ENCODE measurements around the gene CDK19. TPM values are rescaled to one million over a fixed set of nuclear protein-coding genes. Genes with fewer than 3 reads are reported as not detected.
"Not testable (repeated sequence)": the region's sequence is repeated elsewhere in the genome, so short reads cannot be mapped to it uniquely, and the experiment has no call there.

Gene CDK19
- total RNA-seq, 1 donor from 2014 or later = 11.0 TPM

- no peak overlapping the region for H3K27ac ChIP-seq (ENCODE audit: low read depth, low read length)
- no peak overlapping the region for H3K4me3 ChIP-seq (ENCODE audit: low read length in 3 of 3)
- no peaks in the 10 kb centered on the region for H3K27me3 ChIP-seq (ENCODE audit: control insufficient read depth in 3 of 3, insufficient read depth in 3 of 3, low read length in 3 of 3)
- H3K4me1 ChIP-seq (ENCODE audit: control insufficient read depth in 3 of 3, insufficient read depth in 3 of 3, low read length in 3 of 3) = no peaks in the 10 kb centered on the region
- no peak overlapping the region for H3K9ac ChIP-seq (ENCODE audit: low read depth in 1 of 3, low read length in 3 of 3)
- H3K36me3 ChIP-seq (ENCODE audit: control insufficient read depth in 3 of 3, insufficient read depth in 3 of 3, low read length in 3 of 3) = no peaks in the 10 kb centered on the region
- no peaks in the 10 kb centered on the region for H3K9me3 ChIP-seq (ENCODE audit: control insufficient read depth in 3 of 3, low read length in 3 of 3)
These were observed 47.2 kb downstream of the CDK19 start for GRCh38 chr6:110768057-110768456.

DNA sequence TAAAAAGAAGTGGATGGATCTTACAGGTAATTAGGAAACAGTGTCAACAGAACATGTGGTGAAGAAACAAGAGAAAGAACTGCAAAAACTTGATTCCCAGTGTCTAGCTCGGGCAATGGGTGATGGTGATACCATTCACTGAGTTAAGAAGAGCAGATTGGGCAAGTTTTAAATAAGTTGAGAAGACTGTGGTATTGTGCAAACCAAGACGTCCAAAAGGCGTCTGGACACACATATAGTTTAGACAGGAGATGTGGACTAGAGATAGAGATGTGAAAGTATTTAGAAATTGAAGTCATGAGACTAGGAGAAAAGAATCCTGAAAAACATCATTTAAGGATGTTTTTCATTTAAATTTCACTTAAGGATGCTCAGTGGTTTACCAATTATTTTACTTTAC, 53.9 kb downstream of the CDK19 start:
- H3K9me3 ChIP-seq (ENCODE audit: control insufficient read depth in 3 of 3, low read length in 3 of 3) = no peaks in the 10 kb centered on the region
- no peaks in the 10 kb centered on the region for H3K27me3 ChIP-seq (ENCODE audit: control insufficient read depth in 3 of 3, insufficient read depth in 3 of 3, low read length in 3 of 3)
- H3K9ac ChIP-seq (ENCODE audit: low read depth in 1 of 3, low read length in 3 of 3) = no peak overlapping the region
- no peak overlapping the region for H3K4me3 ChIP-seq (ENCODE audit: low read length in 3 of 3)
- H3K27ac ChIP-seq (ENCODE audit: low read depth, low read length) = no peak overlapping the region
- H3K4me1 ChIP-seq (ENCODE audit: control insufficient read depth in 3 of 3, insufficient read depth in 3 of 3, low read length in 3 of 3) = no peaks in the 10 kb centered on the region
- H3K36me3 ChIP-seq (ENCODE audit: control insufficient read depth in 3 of 3, insufficient read depth in 3 of 3, low read length in 3 of 3) = no peaks in the 10 kb centered on the region

DNA sequence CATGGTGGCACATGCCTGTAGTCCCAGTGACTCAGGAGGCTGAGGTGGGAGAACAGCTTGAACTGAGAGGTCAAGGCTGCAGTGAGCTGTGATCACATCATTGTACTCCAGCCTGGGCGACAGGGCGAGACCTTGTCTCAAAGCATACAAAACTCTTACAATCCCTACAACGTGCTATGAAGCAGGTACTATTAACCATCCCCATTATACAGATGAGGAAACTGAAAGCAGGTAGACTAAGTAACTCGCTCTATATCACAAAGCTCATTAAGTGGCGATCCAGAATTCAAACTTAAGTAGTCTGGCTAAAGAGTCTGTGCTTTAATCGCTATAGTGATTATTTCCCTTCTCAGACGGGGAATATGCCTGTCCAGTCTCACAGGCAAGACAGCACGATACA, 54.7 kb downstream of the CDK19 start:
- Histone ChIP-seq H3K9ac (ENCODE audit: low read depth in 1 of 3, low read length in 3 of 3) (no peak overlapping the region), H3K36me3 (ENCODE audit: control insufficient read depth in 3 of 3, insufficient read depth in 3 of 3, low read length in 3 of 3) (no peaks in the 10 kb centered on the region), H3K4me3 (ENCODE audit: low read length in 3 of 3) (no peak overlapping the region), H3K9me3 (ENCODE audit: control insufficient read depth in 3 of 3, low read length in 3 of 3) (no peaks in the 10 kb centered on the region), H3K4me1 (ENCODE audit: control insufficient read depth in 3 of 3, insufficient read depth in 3 of 3, low read length in 3 of 3) (no peaks in the 10 kb centered on the region), H3K27ac (ENCODE audit: low read depth, low read length) (no peak overlapping the region), H3K27me3 (ENCODE audit: control insufficient read depth in 3 of 3, insufficient read depth in 3 of 3, low read length in 3 of 3) (no peaks in the 10 kb centered on the region)

DNA sequence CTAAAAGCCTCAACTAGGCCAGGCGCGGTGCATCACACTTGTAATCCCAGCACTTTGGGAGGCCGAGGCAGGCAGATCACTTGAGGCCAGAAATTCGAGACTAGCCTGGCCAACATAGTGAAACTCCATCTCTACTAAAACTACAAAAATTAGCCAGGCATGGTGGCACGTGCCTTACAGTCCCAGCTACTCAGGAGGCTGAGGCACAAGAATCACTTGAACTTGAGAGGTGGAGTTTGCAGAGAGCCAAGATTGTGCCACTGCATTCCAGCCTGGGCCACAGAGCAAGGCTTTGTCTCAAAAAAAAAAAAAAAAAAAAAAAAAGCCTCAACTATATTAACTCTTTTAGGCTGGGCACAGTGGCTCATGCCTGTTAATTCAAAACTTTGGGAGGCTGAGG, 55.2 kb downstream of the CDK19 start:
- not testable (repeated sequence) for H3K4me3 ChIP-seq (ENCODE audit: low read length in 3 of 3); H3K27me3 ChIP-seq (ENCODE audit: control insufficient read depth in 3 of 3, insufficient read depth in 3 of 3, low read length in 3 of 3); H3K9ac ChIP-seq (ENCODE audit: low read depth in 1 of 3, low read length in 3 of 3); H3K9me3 ChIP-seq (ENCODE audit: control insufficient read depth in 3 of 3, low read length in 3 of 3); H3K4me1 ChIP-seq (ENCODE audit: control insufficient read depth in 3 of 3, insufficient read depth in 3 of 3, low read length in 3 of 3); H3K27ac ChIP-seq (ENCODE audit: low read depth, low read length); H3K36me3 ChIP-seq (ENCODE audit: control insufficient read depth in 3 of 3, insufficient read depth in 3 of 3, low read length in 3 of 3)

GRCh38 chr6:110757926-110758325, 57.3 kb downstream of the CDK19 start:
- Histone ChIP-seq H3K9me3 (ENCODE audit: control insufficient read depth in 3 of 3, low read length in 3 of 3) (no peaks in the 10 kb centered on the region), H3K4me1 (ENCODE audit: control insufficient read depth in 3 of 3, insufficient read depth in 3 of 3, low read length in 3 of 3) (no peaks in the 10 kb centered on the region), H3K27me3 (ENCODE audit: control insufficient read depth in 3 of 3, insufficient read depth in 3 of 3, low read length in 3 of 3) (no peaks in the 10 kb centered on the region), H3K27ac (ENCODE audit: low read depth, low read length) (no peak overlapping the region), H3K9ac (ENCODE audit: low read depth in 1 of 3, low read length in 3 of 3) (no peak overlapping the region), H3K36me3 (ENCODE audit: control insufficient read depth in 3 of 3, insufficient read depth in 3 of 3, low read length in 3 of 3) (no peaks in the 10 kb centered on the region), H3K4me3 (ENCODE audit: low read length in 3 of 3) (no peak overlapping the region)

DNA sequence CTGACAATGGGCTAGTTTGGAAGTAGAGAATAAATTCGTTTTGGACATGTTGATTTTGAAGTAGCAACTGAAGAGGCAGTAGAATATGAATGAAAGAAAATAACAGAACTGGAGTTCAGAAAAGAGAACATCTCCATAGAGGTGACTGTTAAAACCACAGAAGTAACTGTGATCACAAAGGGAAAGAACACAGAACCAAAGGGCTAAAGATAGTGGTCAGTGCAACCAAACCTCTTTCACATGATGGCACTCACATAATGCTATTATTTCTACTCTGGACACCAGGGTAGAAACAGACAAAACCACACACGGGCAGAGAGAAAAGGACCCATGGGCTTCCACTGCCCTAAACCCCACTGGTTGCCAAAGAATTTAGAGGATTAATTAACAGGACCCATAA, 58.5 kb downstream of the CDK19 start:
- Histone ChIP-seq H3K4me1 (ENCODE audit: control insufficient read depth in 3 of 3, insufficient read depth in 3 of 3, low read length in 3 of 3) (no peaks in the 10 kb centered on the region), H3K27ac (ENCODE audit: low read depth, low read length) (no peak overlapping the region)

DNA sequence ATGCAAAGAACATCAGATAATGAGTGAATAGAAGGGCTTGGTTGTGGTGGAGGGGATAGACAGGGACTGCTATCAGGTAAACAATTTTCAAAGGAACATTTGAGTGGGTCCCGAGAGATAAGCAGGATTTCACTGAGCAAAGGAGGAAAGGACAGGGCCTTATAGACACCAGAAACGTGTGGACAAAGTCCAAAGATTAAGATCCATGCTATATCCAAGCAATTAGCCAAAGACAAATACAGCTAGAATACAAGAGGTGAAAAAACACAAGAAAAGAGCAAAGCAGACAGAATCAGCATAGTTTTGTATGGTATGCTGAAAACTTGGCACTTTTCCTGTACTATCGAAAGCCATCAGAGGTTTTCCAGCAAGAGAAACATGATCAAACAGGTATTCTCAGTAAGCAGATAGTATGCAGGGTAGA, 59.8 kb downstream of the CDK19 start:
- Histone ChIP-seq H3K9ac (ENCODE audit: low read depth in 1 of 3, low read length in 3 of 3) (no peak overlapping the region), H3K27me3 (ENCODE audit: control insufficient read depth in 3 of 3, insufficient read depth in 3 of 3, low read length in 3 of 3) (no peaks in the 10 kb centered on the region), H3K4me1 (ENCODE audit: control insufficient read depth in 3 of 3, insufficient read depth in 3 of 3, low read length in 3 of 3) (no peaks in the 10 kb centered on the region), H3K36me3 (ENCODE audit: control insufficient read depth in 3 of 3, insufficient read depth in 3 of 3, low read length in 3 of 3) (no peaks in the 10 kb centered on the region), H3K27ac (ENCODE audit: low read depth, low read length) (no peak overlapping the region), H3K4me3 (ENCODE audit: low read length in 3 of 3) (no peak overlapping the region), H3K9me3 (ENCODE audit: control insufficient read depth in 3 of 3, low read length in 3 of 3) (no peaks in the 10 kb centered on the region)

More for the DNA sequence above, 58.5 kb downstream of the CDK19 start:
- H3K4me3 ChIP-seq (ENCODE audit: low read length in 3 of 3) = no peak overlapping the region
- H3K9ac ChIP-seq (ENCODE audit: low read depth in 1 of 3, low read length in 3 of 3) = no peak overlapping the region
- no peaks in the 10 kb centered on the region for H3K27me3 ChIP-seq (ENCODE audit: control insufficient read depth in 3 of 3, insufficient read depth in 3 of 3, low read length in 3 of 3)
- H3K9me3 ChIP-seq (ENCODE audit: control insufficient read depth in 3 of 3, low read length in 3 of 3) = no peaks in the 10 kb centered on the region
- no peaks in the 10 kb centered on the region for H3K36me3 ChIP-seq (ENCODE audit: control insufficient read depth in 3 of 3, insufficient read depth in 3 of 3, low read length in 3 of 3)

- not testable (repeated sequence) for H3K4me1 ChIP-seq (ENCODE audit: control insufficient read depth in 3 of 3, insufficient read depth in 3 of 3, low read length in 3 of 3); H3K9me3 ChIP-seq (ENCODE audit: control insufficient read depth in 3 of 3, low read length in 3 of 3); H3K27me3 ChIP-seq (ENCODE audit: control insufficient read depth in 3 of 3, insufficient read depth in 3 of 3, low read length in 3 of 3); H3K36me3 ChIP-seq (ENCODE audit: control insufficient read depth in 3 of 3, insufficient read depth in 3 of 3, low read length in 3 of 3); H3K27ac ChIP-seq (ENCODE audit: low read depth, low read length); H3K9ac ChIP-seq (ENCODE audit: low read depth in 1 of 3, low read length in 3 of 3); H3K4me3 ChIP-seq (ENCODE audit: low read length in 3 of 3)
These were observed 61.2 kb downstream of the CDK19 start for GRCh38 chr6:110753936-110754668.

DNA sequence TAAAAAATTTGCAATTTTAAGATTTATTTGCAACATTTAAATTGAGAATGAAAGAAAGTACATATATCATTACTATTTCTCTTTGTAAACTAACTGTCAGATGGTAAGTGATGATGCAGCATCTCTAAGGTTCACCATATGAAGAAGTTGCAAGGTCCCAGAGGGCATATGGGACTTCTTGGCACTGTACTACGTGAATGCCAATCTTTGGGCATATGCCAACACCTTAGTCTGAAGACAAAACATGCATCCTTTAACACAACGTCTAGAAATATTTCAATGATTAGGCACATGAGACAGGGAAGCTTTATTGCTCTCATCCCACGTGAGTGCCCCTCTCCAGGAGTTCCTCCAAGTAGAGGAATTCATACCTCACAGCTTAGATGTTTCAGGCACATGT, 66.8 kb downstream of the CDK19 start:
- Histone ChIP-seq H3K36me3 (ENCODE audit: control insufficient read depth in 3 of 3, insufficient read depth in 3 of 3, low read length in 3 of 3) (no peaks in the 10 kb centered on the region), H3K9me3 (ENCODE audit: control insufficient read depth in 3 of 3, low read length in 3 of 3) (no peaks in the 10 kb centered on the region)

GRCh38 chr6:110746680-110747079, 68.6 kb downstream of the CDK19 start:
- Histone ChIP-seq H3K27ac (ENCODE audit: low read depth, low read length) (no peak overlapping the region), H3K4me3 (ENCODE audit: low read length in 3 of 3) (no peak overlapping the region), H3K4me1 (ENCODE audit: control insufficient read depth in 3 of 3, insufficient read depth in 3 of 3, low read length in 3 of 3) (no peaks in the 10 kb centered on the region), H3K36me3 (ENCODE audit: control insufficient read depth in 3 of 3, insufficient read depth in 3 of 3, low read length in 3 of 3) (peaks cover 0 to 6% (median 3%) of the 10 kb centered on the region in 3 donors), H3K27me3 (ENCODE audit: control insufficient read depth in 3 of 3, insufficient read depth in 3 of 3, low read length in 3 of 3) (no peaks in the 10 kb centered on the region), H3K9me3 (ENCODE audit: control insufficient read depth in 3 of 3, low read length in 3 of 3) (no peaks in the 10 kb centered on the region), H3K9ac (ENCODE audit: low read depth in 1 of 3, low read length in 3 of 3) (no peak overlapping the region)

More for the DNA sequence above, 66.8 kb downstream of the CDK19 start:
- Histone ChIP-seq H3K4me3 (ENCODE audit: low read length in 3 of 3) (no peak overlapping the region), H3K4me1 (ENCODE audit: control insufficient read depth in 3 of 3, insufficient read depth in 3 of 3, low read length in 3 of 3) (no peaks in the 10 kb centered on the region), H3K9ac (ENCODE audit: low read depth in 1 of 3, low read length in 3 of 3) (no peak overlapping the region), H3K27me3 (ENCODE audit: control insufficient read depth in 3 of 3, insufficient read depth in 3 of 3, low read length in 3 of 3) (no peaks in the 10 kb centered on the region), H3K27ac (ENCODE audit: low read depth, low read length) (no peak overlapping the region)

Data from skeletal muscle tissue (tissue), 4 donors.